ENCODE results near the gene DGKI.

DNA sequence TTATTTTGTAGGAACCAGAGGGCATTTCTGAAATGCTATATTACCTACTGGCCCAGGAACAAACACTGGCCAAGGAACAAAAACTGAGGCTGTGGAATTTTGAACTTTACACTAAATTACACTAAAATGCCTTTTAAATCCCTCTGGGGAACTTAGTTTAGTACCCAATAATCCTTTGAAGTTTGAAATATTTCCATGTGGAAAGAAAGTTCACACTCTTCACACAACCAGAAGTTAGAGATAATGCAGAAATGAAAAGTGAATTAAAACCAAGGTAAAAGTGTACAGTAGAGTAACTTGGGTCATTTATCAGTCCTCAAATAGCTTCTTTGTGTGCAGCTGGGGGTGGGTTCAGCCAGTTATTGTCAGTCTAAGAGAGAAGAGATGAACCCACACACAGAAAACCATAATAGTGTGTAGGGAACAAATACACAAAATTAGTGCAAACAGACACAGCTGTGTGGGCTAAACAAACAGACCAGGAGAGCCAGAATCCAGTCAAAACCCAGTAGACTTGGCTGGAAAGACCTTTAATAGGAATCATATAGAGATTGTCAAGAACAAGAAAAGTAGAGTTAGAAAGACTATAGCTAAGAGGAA, 46.5 kb upstream of the DGKI start:
- TF ChIP-seq, protein P1, sequence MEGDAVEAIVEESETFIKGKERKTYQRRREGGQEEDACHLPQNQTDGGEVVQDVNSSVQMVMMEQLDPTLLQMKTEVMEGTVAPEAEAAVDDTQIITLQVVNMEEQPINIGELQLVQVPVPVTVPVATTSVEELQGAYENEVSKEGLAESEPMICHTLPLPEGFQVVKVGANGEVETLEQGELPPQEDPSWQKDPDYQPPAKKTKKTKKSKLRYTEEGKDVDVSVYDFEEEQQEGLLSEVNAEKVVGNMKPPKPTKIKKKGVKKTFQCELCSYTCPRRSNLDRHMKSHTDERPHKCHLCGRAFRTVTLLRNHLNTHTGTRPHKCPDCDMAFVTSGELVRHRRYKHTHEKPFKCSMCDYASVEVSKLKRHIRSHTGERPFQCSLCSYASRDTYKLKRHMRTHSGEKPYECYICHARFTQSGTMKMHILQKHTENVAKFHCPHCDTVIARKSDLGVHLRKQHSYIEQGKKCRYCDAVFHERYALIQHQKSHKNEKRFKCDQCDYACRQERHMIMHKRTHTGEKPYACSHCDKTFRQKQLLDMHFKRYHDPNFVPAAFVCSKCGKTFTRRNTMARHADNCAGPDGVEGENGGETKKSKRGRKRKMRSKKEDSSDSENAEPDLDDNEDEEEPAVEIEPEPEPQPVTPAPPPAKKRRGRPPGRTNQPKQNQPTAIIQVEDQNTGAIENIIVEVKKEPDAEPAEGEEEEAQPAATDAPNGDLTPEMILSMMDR (IDR thresholded peaks at IDR 0.05) = no peak
- no peak for TF ChIP-seq EZH2 (IDR thresholded peaks at IDR 0.05; ENCODE audit: borderline replicate concordance, insufficient read depth, low read depth, low read length, poor library complexity, severe bottlenecking)

Data from B cell (primary cell).